Daoy (cell line): ENCODE results near the gene ACSS1. TPM values are rescaled to one million over a fixed set of nuclear protein-coding genes. Genes with fewer than 3 reads are reported as not detected.

Experiments used
- DNase-seq: peaks from one replicate; pipeline ENCODE4 v3.0.0-alpha.2; 2015; ENCODE audit warnings: low read depth
- total RNA-seq: library from RNA; depleted of rRNA; stranded (reverse); fragments of >200 nt; shearing (Covaris generic); gene quantifications from 2 replicates; pipeline ENCODE4 v1.2.3, GENCODE V29; 2014

ACSS1 gene
- total RNA-seq, 1 experiment from 2014 or later = 0.86 TPM

DNA sequence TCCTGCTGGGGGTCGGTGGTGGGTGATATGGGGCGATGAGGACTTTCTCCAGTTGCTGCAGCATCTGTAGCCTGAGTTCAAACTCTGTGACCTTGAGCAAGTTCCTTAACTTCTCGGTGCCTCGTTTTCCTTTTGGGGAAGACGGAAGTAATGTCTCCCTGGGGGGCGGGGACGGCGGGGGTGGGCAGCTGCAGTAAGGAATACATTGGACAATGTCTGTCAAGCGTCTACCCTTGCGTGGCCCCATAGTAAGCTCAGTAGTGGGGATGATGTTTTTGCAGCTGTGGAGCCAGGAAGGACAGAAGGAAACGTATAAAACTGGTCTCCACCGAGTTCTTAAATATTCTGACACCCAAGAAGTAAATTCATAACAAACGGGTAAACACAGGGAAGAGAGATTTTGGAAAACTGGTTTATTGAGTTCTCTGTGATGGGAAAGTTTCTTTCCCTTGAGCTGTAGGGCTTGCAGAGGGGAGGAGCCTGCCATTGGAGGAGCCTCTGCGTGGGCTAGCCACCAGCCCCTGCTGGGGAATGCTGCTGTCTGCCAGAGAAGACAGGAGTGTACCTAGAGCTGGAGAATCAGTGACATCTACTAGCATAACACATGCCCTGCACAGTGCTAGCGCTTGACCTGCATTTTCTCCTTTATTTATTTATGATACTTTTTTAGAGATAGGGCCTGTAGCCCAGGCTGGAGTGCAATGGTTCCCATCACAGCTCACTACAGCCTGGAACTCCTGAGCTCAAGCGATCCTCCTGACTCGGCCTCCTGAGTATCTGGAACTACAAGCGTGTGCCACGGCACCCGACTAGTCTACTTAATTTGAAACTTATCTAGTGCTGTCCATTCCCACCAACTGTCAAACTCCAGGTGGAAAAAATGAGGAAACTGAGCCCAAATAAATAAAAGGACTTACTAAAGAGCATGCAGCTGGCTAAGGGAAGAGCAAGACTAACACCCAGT is 1.2 kb upstream of the ACSS1 start:
- DNase-seq = no peak

DNA sequence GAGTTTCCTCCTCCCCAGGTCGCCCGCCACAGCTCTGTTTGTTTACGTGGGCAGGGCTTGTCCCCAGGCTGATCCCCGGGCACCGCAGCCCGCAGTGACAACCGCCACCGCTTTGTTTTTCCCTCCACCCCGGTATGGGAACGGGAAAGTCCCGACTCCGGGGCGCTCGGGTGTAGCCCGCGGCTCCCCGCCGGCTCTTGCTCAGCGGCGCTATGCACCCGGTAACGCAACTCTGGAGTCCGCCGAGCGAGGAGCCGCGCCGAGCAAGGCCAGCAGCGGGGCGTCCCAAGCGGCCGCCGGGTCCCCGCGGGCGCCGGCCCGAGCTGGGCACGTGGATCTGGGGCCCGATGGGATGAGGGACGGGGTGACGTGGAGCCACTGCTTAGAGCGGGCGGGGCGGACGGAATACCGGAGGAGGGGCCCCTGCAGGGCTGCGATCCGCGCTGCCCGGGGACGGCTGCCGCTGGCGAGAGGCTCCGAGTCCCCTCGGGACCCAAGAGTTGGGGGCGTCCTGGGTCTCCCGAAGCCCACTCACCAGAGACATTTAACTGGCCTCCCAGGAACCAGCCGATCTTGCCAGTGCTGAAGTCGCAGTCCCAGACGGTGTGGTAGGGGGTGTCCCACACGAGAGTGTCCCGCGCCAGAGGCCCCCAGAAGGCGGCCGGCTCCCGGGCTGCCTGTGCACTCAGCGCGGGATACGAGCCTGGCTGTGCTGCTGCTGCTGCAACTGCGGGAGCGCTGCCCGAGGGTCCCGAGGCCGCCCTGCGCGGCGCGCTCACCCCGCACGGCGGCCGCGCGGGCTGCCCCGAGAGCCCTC is 497 bp downstream of the ACSS1 start:
- peak; percentile 61 for DNase-seq

DNA sequence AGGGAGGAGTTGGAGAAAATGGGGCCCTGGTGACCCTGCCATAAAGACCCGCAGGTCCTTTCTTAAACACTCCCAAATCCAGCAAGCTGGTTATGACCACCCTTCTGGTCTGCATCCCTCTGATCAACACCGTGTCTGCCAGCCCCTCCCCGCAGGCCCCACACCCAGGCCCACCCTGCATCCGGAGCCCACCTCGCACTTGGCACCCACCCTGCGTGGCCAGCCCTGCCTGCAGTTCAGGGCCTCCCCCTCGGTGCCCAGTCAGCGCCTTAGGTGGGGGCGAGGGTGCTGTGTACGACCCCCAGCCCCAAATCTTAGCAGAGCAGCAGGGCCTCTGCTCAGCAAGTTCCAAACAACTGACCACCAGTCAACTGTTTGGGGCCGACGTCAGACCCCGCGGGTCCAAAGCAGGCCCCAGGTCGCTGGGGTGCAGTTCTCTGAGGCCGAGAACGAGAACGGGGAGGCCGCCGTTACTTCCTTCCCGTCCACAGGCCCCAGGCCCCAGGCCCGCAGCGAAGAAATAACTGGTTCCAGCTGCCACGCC is 1.2 kb downstream of the ACSS1 start:
- no peak for DNase-seq

GRCh38 chr20:25055711-25056495 is 2.0 kb downstream of the ACSS1 start:
- DNase-seq = peak; percentile 57

- peak; percentile 28 for DNase-seq
These were observed 2.8 kb downstream of the ACSS1 start for GRCh38 chr20:25054995-25055629.

DNA sequence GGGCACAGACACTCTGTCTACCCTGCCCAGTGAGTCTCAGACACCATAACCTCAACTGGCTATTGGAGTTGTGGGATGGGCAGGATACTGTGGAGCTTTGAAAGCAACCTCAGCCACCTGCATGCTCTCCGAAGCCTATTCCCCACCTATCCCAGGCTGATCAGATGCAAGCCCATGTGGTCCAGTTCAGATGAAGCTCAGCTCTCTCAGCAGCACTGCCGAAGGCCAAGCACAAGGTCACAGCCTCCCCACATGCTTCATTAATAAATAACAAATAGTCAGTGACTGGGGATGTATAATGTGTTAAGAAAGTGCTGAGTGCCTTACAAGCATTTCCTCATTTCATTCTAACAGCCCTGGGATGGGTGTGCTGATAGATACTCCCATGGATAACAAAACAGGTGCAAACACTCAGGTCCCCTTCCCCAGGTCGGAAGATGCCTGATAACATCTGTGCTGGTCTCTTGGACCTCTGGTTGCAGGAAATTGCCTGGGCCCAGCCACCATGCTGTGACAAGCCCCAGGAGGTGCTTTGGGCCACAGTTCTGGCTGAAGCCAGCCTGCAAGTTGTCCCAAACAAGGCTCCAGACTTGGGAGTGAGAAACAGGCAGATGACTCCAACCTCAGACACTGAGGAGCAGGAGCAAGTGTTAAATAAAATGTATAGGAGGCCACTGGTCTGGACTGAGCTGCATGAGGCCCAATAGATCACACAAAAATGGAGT is 3.7 kb downstream of the ACSS1 start:
- DNase-seq = no peak

- DNase-seq = no peak
These were observed 4.5 kb downstream of the ACSS1 start for GRCh38 chr20:25053255-25054031.

DNA sequence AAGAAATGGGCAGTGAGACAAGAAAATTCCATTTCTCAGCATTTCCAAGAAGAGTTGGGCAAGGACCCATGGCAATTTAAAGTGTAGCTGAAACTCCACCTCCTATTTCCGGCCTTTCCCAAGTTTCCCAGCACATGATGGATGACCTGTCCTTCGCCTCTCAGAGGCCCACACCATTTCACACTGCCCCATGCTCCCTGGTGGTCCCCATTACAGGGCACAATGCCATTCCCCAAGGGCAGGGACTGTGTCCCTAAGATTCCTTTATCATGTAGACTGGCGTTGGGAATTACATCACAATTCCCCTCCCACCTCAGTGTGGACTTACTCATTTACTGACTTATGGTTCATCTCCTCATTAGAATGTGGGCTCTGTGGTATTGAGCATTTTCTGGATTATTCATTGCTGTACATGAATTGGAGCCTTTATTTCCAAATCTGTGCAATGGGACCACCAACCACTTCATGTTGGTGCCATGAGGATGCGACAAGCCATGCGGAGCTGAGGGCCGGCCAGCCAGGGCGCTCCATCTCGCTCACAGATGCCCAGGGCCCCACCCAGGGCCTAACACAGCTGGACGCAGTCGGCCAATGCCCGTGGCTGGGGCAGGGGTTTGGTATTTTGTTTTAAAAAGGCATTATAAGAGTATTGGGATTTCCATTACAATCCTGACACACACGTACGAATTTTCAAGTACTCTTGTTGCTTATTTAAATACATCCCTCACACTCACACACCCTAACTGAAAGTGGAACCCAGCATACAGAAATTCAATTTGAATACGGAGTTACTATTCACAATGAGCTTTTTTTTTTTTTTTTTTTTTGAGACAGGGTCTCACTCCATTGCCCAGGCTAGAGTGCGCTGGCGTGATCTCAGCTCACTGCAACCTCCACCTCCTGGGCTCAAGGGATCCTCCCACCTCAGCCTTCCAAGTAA is 5.4 kb downstream of the ACSS1 start:
- peak; percentile 36 for DNase-seq

DNA sequence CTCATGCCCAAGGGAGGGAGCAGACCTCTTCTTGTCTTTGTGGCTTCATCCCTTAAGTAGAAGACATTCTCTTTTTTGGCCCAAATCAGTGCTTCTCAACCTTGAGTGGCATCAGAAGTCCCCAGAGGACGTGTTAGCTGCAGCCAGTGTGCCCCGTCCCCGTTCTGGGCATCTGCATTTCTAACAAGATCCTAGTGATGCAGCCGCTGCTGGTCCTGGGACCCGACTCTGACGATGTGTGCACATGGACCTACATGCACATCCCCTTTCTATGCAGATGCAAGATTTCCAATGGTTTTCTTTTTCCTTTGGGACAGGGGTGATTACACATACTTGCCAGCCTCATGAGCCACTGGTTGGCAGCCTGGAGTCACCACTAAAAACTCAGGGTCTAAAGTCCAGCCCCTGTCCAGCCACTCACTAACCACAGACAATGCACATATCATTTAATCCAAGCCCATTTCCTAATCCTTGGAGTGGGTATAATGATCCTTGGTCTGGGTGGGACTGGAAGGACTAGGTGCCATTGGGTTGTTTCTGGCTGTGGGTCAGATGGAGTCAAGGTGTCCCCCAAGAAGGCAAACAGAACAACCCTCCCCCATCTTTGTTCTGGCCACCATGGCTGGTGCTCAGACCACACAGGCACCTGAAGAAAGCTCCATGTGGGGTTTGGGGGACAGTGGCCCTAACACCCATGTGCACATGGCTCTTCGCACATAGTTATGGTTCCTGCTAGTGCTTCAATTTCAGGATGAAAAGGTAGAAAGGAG is 6.4 kb downstream of the ACSS1 start:
- DNase-seq = no peak

DNA sequence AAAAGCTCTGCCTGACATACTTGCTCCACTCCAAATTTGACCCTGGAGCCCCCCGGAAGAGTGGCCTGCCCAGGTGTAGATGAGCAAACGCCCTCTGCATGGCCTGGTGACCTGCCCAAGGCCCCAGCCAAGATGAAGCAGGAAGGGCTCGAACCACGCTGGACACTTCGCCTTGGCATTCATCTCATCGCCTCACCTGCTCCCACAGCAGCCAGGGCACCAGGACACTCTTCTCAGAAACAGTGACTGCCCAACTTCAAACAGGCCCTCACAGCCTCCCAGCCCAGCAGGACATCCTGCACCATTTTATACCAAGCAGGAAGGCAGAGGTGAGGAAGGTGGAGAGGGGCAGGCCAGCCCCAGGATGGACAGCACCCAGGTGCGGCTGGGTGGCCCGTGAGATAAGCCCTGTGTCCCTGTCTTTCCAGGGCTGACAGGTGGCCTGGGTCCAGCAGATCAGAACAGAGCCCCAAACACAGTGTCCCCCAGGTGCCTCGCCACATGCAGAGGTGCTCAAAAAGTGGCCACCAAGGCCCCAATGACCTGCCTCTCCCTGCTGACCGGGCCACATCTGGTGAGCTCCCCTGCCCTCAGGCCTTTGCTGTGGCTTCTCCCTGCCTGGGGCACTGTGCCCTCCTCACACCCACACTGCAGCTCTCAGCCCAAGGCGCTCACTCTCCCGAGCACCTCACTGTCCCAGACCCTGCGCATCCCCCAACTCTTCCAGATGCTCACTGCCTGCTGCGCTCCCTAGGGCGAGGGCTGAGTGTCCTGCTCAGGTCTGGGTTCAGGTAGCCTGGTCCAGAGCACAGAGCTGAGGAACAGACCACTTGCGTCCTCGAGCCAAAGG is 7.2 kb downstream of the ACSS1 start:
- no peak for DNase-seq

DNA sequence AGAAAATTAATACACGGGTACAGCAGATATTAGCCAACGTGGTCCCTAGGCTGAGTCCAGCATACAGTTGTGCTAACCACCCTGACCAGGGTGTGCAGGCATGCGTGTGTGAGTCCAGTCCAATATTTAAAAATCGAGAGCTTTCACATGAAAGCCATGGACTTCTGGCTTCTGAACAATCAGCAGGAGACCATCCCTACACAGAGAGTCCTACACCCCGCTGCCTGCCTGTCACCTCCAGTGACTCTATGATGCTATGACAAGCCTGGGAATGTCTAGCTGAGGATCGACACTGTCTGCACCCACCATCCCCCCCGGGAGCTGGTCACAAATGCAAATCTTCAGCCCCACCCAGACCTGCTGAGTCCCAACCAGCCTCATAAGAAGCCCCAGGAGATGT is 7.9 kb downstream of the ACSS1 start:
- no peak for DNase-seq

DNA sequence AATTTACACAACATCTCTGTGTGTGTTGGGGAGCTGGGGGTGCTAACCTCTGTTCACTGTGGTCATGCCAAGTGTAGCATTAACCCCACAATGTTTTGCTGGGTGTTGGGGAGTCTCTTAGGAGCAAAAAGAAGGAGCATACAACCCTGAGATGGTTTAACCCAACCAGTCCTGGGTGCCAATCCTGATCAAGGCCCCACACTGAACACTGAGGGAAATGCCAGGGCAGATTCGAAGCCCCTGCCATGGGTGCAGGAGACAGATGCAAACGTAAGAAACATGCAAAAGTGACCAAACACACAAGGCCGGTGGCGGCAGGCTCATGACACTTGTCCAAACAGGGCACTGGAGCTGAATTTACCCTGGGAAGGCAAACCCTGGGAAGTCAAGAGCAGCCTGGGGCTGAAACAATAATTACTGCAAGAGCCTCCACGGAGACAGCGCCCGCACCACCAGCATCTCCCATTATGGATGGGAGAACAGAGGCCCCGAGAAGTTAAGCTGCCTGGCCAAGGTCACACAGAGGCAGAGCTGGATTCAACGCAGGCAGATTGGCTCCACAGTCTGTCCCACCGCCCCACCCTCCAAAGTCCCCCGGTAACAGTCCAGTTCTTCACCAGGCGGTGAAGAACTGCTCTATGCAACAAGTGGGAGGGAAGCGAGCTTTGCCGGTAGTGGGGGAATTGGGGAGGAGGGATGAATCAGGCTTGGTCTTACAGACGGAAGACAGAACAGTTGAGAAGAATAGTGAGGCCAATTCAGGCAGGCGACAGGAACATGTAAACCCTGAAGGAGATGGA is 8.5 kb downstream of the ACSS1 start:
- DNase-seq = no peak

DNA sequence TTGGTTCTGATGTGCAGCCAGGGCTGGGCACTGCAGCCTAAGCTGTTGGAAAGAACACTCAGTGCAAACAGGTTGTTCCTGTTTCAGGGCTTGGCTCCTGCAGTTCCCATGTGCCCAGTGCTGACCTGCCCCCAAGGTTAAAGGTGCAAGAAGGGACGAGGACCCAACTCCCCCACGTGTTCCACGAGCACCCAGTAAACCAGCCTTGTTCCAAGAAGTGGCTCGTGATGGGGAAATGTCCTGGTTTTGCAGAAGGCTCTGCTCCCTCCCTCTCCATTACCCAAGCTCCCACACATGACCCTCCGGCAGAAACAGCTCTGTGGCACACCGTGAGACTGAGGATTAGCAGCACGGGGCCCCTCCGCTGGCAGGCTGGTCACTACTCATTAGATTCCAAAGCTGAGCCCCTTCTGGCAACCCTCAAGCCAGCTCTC is 9.4 kb downstream of the ACSS1 start:
- no peak for DNase-seq

DNA sequence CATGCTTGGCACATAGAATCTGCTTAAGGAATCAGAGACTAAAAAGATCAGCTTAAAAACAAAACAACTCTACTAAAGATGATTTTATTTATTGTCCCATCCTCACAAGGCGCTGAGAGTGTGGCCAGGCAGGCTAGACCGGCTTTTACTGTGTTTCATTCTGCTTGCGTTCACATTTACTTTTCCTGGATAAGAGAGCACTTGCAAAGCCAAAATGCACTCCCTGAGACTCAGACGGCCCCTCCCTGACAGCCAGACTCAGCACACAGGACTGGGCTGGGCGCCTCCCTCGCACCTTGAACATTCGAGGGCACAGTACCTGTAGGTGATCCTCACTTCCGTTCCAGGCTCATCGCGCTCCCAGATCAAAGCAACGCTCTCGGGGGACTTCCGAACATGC is 10.2 kb downstream of the ACSS1 start:
- DNase-seq = no peak

DNA sequence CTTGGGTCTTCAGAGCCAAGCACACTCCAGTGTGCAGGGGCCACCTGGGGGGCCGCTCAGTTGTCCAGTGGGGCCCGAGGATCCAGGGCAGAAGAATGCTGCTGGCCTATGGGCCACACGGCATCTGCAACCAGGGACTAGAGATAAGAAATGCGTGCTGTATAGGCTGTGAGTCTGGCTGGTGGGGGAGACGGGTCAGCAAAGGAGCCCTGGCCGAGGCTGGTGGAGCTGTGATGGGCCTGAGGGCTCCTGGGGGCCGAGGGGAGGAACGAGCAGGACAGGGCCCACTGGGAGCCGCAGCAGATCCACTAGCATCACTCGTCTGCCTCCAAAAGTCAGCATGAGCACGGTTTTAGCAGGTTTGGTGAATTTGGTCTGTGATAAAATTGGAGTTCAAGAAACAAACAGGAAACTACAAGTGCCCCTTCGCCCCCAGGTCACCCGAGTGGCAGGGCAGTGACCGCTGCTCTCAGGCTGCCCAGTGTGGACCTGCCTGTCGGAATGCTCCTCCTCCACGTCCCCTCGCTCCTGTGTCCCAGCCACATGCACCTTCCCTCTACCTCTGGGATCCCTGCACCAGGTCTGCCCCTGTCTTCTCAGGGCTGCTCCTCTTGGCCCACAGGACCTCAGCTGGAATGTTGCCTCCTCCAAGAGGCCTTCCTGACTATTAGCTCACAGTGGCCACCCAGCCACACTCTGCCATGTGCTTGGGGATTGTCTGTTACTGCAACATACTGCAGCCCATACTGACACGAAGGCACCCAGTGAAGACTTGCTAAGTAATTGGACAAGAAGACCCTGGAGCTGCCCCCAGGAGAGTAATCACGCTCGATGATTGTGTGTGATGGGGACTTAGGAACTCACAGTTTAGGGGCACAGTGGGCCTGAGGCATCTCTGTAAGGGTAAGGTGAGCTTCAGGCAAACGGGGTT is 10.9 kb downstream of the ACSS1 start:
- DNase-seq = no peak
